H1 (cell line): ENCODE measurements around the gene ZNF697. TPM values are rescaled to one million over a fixed set of nuclear protein-coding genes. Genes with fewer than 3 reads are reported as not detected.

Experiments used
- CTCF ChIA-PET: fragments of 300-600 bp; sonication (Branson Sonifier 250); formaldehyde crosslinking; loops from one replicate; lab custom pipeline; 2021; ENCODE audit not compliant: partially characterized antibody; lab: Charles Lee
- POLR2A ChIA-PET: fragments of 300-600 bp; sonication (Branson Sonifier 250); formaldehyde crosslinking; loops from one replicate; lab custom pipeline; 2021; ENCODE audit warnings: inconsistent platforms; ENCODE audit not compliant: partially characterized antibody; lab: Charles Lee
- DNase-seq, 2 experiments: peaks; one replicate each; pipeline versions ENCODE4 v3.0.0 to v3.0.0-alpha.2; 2010 to 2022; ENCODE audit warnings: low spot score in 2 of 2, low read depth in 1 of 2, mixed read lengths in 1 of 2
- FAIRE-seq: peaks from 2 replicates; lab custom pipeline; 2011; peaks lifted over from hg19 to GRCh38; lab: Jason Lieb, UNC
- H2AFZ ChIP-seq: 2 replicates; pipeline ENCODE4 v1.8.1; 2012; ENCODE audit warnings: low read length, inconsistent platforms
- H2AK5ac ChIP-seq: 2 replicates; pipeline ENCODE4 v1.6.1; 2013; ENCODE audit warnings: low read depth, low read length
- H2BK120ac ChIP-seq: replicated peaks from 2 replicates; pipeline ENCODE3; 2013; ENCODE audit warnings: low read depth, low read length, inconsistent platforms
- H2BK12ac ChIP-seq: 2 replicates; pipeline ENCODE4 v1.6.1; 2013; ENCODE audit warnings: low read depth, low read length
- H2BK15ac ChIP-seq: 2 replicates; pipeline ENCODE4 v1.6.1; 2013; ENCODE audit warnings: low read length
- H2BK20ac ChIP-seq: 2 replicates; pipeline ENCODE4 v1.6.1; 2013; ENCODE audit warnings: low read length
- H2BK5ac ChIP-seq: 2 replicates; pipeline ENCODE4 v1.6.1; 2013; ENCODE audit warnings: low read depth, low read length
- H3K14ac ChIP-seq: 2 replicates; pipeline ENCODE4 v1.6.1; 2013; ENCODE audit warnings: inconsistent platforms; ENCODE audit not compliant: insufficient read length
- H3K18ac ChIP-seq: 2 replicates; pipeline ENCODE4 v1.6.1; 2013; ENCODE audit warnings: low read length; ENCODE audit errors: extremely low read depth
- H3K23ac ChIP-seq: 2 replicates; pipeline ENCODE4 v1.6.1; 2013; ENCODE audit warnings: inconsistent platforms; ENCODE audit not compliant: insufficient read length
- H3K23me2 ChIP-seq: 2 replicates; pipeline ENCODE4 v1.6.1; 2013; ENCODE audit warnings: low read depth, low read length
- H3K27ac ChIP-seq: 2 replicates; pipeline ENCODE4 v1.6.1; 2011; ENCODE audit warnings: low read depth, low read length, inconsistent platforms
- H3K27me3 ChIP-seq, 4 experiments: replicated peaks in 1 of 4; 1 replicate in 1 of 4; 2 replicates in 3 of 4; pipeline versions ENCODE4 v1.6.1 to v1.8.1; 2011 to 2013; ENCODE audit warnings: low read length in 3 of 4, mild to moderate bottlenecking in 3 of 4, inconsistent platforms in 2 of 4, mixed read lengths in 2 of 4, moderate library complexity in 1 of 4; ENCODE audit not compliant: control insufficient read depth in 3 of 4, insufficient read depth in 3 of 4; ENCODE audit errors: extremely low read depth in 1 of 4
- H3K36me3 ChIP-seq, 4 experiments: 2 replicates each; pipeline versions ENCODE4 v1.6.1 to v1.8.1; 2011 to 2013; ENCODE audit warnings: mild to moderate bottlenecking in 4 of 4, low read length in 3 of 4, moderate library complexity in 2 of 4, control low read depth in 1 of 4, inconsistent platforms in 1 of 4; ENCODE audit not compliant: insufficient read depth in 4 of 4, control insufficient read depth in 2 of 4
- H3K4ac ChIP-seq: replicated peaks from 2 replicates; pipeline ENCODE3; 2013; ENCODE audit warnings: low read length, low read depth, mixed read lengths, inconsistent platforms; ENCODE audit not compliant: insufficient read length
- H3K4me1 ChIP-seq, 4 experiments: replicated peaks in 1 of 4; 1 replicate in 1 of 4; 2 replicates in 3 of 4; pipeline versions ENCODE4 v1.6.1 to v1.8.1; 2011 to 2013; ENCODE audit warnings: low read length in 3 of 4, inconsistent platforms in 2 of 4, mixed read lengths in 1 of 4; ENCODE audit not compliant: insufficient read depth in 4 of 4, control insufficient read depth in 3 of 4
- H3K4me2 ChIP-seq, 2 experiments: 2 replicates each; pipeline versions ENCODE4 v1.6.1 to v1.8.1; 2011 to 2013; ENCODE audit warnings: low read depth in 2 of 2, low read length in 2 of 2, control low read depth in 1 of 2, inconsistent platforms in 1 of 2, mild to moderate bottlenecking in 1 of 2; ENCODE audit not compliant: insufficient read depth in 1 of 2
- H3K4me3 ChIP-seq, 4 experiments: fragments of 200-600, 300-600 bp in 1 of 4; sonication (generic), shearing (Covaris generic), sonication (Bioruptor Twin) in 1 of 4; 2 replicates each; pipeline versions ENCODE4 v1.5.1 to v1.8.1; 2011 to 2016; ENCODE audit warnings: low read length in 4 of 4, low read depth in 3 of 4, control low read depth in 2 of 4, inconsistent platforms in 2 of 4, mild to moderate bottlenecking in 2 of 4, mixed read lengths in 1 of 4, moderate library complexity in 1 of 4; ENCODE audit not compliant: insufficient read depth in 2 of 4; ENCODE audit errors: extremely low read depth in 1 of 4
- H3K56ac ChIP-seq: replicated peaks from 2 replicates; pipeline ENCODE3; 2013; ENCODE audit warnings: low read depth, mild to moderate bottlenecking, mixed read lengths, low read length, inconsistent platforms; ENCODE audit not compliant: insufficient read length
- H3K79me1 ChIP-seq: 2 replicates; pipeline ENCODE4 v1.6.1; 2013; ENCODE audit warnings: low read depth, low read length, control low read depth
- H3K79me2 ChIP-seq, 2 experiments: 2 replicates each; pipeline versions ENCODE4 v1.6.1 to v1.8.1; 2012 to 2013; ENCODE audit warnings: low read length in 2 of 2, mild to moderate bottlenecking in 2 of 2, inconsistent platforms in 1 of 2; ENCODE audit not compliant: insufficient read depth in 2 of 2, control insufficient read depth in 1 of 2
- H3K9ac ChIP-seq, 4 experiments: replicated peaks in 1 of 4; 1 replicate in 1 of 4; 2 replicates in 3 of 4; pipeline versions ENCODE4 v1.6.1 to v1.8.1; 2011 to 2013; ENCODE audit warnings: low read depth in 3 of 4, low read length in 3 of 4, control low read depth in 2 of 4, mild to moderate bottlenecking in 2 of 4, moderate library complexity in 2 of 4, inconsistent platforms in 1 of 4; ENCODE audit errors: extremely low read depth in 1 of 4
- H3K9me3 ChIP-seq, 2 experiments: 2 replicates each; pipeline versions ENCODE4 v1.6.1 to v1.8.1; 2012 to 2013; ENCODE audit warnings: mild to moderate bottlenecking in 2 of 2, moderate library complexity in 2 of 2, control low read depth in 1 of 2, inconsistent platforms in 1 of 2, low read depth in 1 of 2, low read length in 1 of 2, mixed read lengths in 1 of 2; ENCODE audit not compliant: insufficient read depth in 2 of 2
- H4K20me1 ChIP-seq, 2 experiments: replicated peaks in 1 of 2; 2 replicates each; pipeline versions ENCODE3 to v1.8.1; 2011 to 2013; ENCODE audit warnings: inconsistent platforms in 2 of 2, low read length in 2 of 2, mild to moderate bottlenecking in 1 of 2; ENCODE audit not compliant: insufficient read depth in 2 of 2, control insufficient read depth in 1 of 2
- H4K5ac ChIP-seq: 2 replicates; pipeline ENCODE4 v1.6.1; 2013; ENCODE audit warnings: low read length, low read depth, mixed read lengths, inconsistent platforms; ENCODE audit not compliant: insufficient read length
- H4K8ac ChIP-seq: 2 replicates; pipeline ENCODE4 v1.8.0; 2013; ENCODE audit warnings: mild to moderate bottlenecking, moderate library complexity, low read length, inconsistent platforms; ENCODE audit not compliant: insufficient read depth; ENCODE audit errors: extremely low read depth
- H4K91ac ChIP-seq: replicated peaks from 2 replicates; pipeline ENCODE3; 2013; ENCODE audit warnings: low read length, mixed read lengths, inconsistent platforms; ENCODE audit not compliant: insufficient read length
- CBX8 ChIP-seq: fragments of 300-800, 300-1000 bp; sonication (generic); IDR thresholded peaks from 2 replicates; pipeline ENCODE4 v1.7.1; 2016; ENCODE audit warnings: low read depth, low read length, borderline replicate concordance
- NRF1 ChIP-seq: IDR thresholded peaks from 2 replicates; pipeline ENCODE4 v1.6.1; 2011; ENCODE audit warnings: mild to moderate bottlenecking, low read depth, low read length, improper control_type of control experiment
- SRF ChIP-seq: IDR thresholded peaks from 2 replicates; pipeline ENCODE4 v1.6.1; 2011; ENCODE audit warnings: mild to moderate bottlenecking, low read depth, low read length, moderate library complexity
- ZNF274 ChIP-seq: IDR thresholded peaks from 2 replicates; pipeline ENCODE4 v1.7.0; 2012; ENCODE audit warnings: low read length, borderline replicate concordance; ENCODE audit errors: extremely low read depth
- WGBS, 2 experiments: shearing (Covaris generic) in 1 of 2; methylation state at CpG; one replicate each; pipeline versions ENCODE4 v1.1.6 to v1.1.7; 2013 to 2015; ENCODE audit warnings: low lambda C conversion rate in 2 of 2, mixed read lengths in 2 of 2, inconsistent platforms in 1 of 2, low coverage in 1 of 2, missing lambda C conversion rate in 1 of 2; ENCODE audit not compliant: insufficient replicate concordance in 2 of 2, insufficient coverage in 1 of 2, insufficient read length in 1 of 2; ENCODE audit errors: extremely low coverage in 1 of 2, missing lambda C conversion rate in 1 of 2; 5-methylcytosine and 5-hydroxymethylcytosine counted together
- polyA plus RNA-seq, 7 experiments: library from polyadenylated mRNA; depleted of rRNA in 3 of 7; stranded (reverse) in 5 of 7; unstranded in 2 of 7; fragments of >200 nt in 5 of 7; fragments of 200-250 nt in 2 of 7; gene quantifications; 1 replicate in 5 of 7; 2 replicates in 1 of 7; 4 replicates in 1 of 7; pipeline versions ENCODE4 v1.2.1 to v1.2.3, GENCODE V29; 2011 to 2013; ENCODE audit warnings: missing spikeins in 2 of 7, mixed read lengths in 2 of 7
- total RNA-seq: library from RNA; stranded (reverse); fragmentation: NEBNext Ultra II Directional; extraction: Animal tissue kit (Norgen Biotek cat#: 25700); gene quantifications from 2 replicates; pipeline ENCODE4 v1.2.1, GENCODE V29; 2021

Gene ZNF697
- total and polyA plus RNA-seq, 2 of the 8 experiments (the other 6 are each of a cell fraction or from before 2014, with no cell fraction given) = 5.6 to 18.3 TPM

DNA sequence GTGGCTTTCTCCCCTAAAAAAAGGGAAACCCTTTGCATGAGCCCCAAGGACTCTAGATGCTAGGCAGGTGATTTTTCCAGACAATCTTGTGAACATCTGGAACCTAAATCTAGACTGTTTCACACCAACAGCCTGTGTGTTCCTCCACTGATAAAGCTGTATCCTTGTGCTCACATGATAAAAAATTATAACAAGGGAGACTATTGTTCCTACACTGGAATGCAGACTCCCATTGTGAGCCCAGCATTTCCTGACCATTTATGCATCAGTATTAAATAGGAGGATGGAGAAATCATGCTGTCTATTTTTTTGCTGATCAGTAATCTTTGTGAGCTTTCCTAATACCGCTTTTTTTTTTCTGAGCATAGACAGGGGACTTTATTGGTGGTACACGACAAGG, 52.5 kb downstream of the ZNF697 start:
- Histone ChIP-seq H3K36me3 (no peaks in the 10 kb centered on the region), H2BK12ac (no peak overlapping the region), H3K4me2 (no peak overlapping the region), H2BK5ac (no peak overlapping the region), H3K27ac (no peak overlapping the region), H2BK120ac (no peak overlapping the region), H2BK20ac (no peak overlapping the region), H4K8ac (no peak overlapping the region), H3K23me2 (no peaks in the 10 kb centered on the region), H2AFZ (no peak overlapping the region), H4K91ac (no peak overlapping the region), H2BK15ac (no peak overlapping the region), H4K20me1 (no peaks in the 10 kb centered on the region), H3K14ac (no peak overlapping the region), H3K9ac (no peak overlapping the region), H3K79me1 (no peaks in the 10 kb centered on the region), H3K9me3 (no peaks in the 10 kb centered on the region), H3K27me3 (no peaks in the 10 kb centered on the region), H4K5ac (no peak overlapping the region), H3K23ac (no peak overlapping the region)
- 71% methylated on average over 2 of the region's 2 CpGs; no CpG with 5 or more reads in 1 of the 2 experiments for WGBS, 2 experiments
- FAIRE-seq = no peak
- CTCF ChIA-PET = interaction anchor here (0.6 to 2.6 kb wide), 6 partner anchors 12 to 315 kb away, joined by 3 to 7 read pairs (median 3); no protein-coding TSS in a partner anchor
- POLR2A ChIA-PET = interaction anchor here (1.4 kb wide), 1 partner anchor 116 kb away, joined by 3 read pairs; the partner anchor contains the start of gene PHGDH
- TF ChIP-seq NRF1 (no peak), ZNF274 (no peak), SRF (no peak), CBX8 (no peak)
- TF ChIP-seq, all 59 proteins: peak for 0
- H3K18ac ChIP-seq = no peak overlapping the region
- H3K4me1 ChIP-seq = no peaks in the 10 kb centered on the region
- no peaks in the 10 kb centered on the region for H3K79me2 ChIP-seq
- no peak overlapping the region for H3K4ac ChIP-seq
- no peak overlapping the region for H2AK5ac ChIP-seq
- H3K4me3 ChIP-seq = no peak overlapping the region
- H3K56ac ChIP-seq = no peak overlapping the region
- no peak for DNase-seq
